Measurements from ENCODE around the gene ELL2.

DNA sequence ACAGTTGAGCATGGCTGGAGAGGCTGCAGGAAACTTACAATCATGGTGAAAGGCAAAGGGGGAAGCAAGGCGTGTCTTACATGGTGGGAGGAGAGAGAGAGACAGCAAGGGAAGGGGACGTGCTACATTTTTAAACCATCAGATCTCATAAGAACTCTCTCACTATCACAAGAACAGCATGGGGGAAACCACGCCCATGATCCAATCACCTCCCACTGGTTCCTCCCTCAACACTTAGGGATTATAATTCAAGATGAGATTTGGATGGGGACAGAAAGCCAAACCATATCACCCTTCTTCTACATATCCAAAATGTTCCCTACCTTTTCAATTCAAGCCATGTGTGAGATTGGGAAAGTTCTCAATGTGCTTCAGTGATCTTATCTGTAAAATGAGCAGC is 116.3 kb downstream of the ELL2 start:
- no peak for TF ChIP-seq RARB (CRISPR knock-in tag; IDR thresholded peaks at IDR 0.05)
- no peak for TF ChIP-seq PATZ1 (CRISPR knock-in tag; IDR thresholded peaks at IDR 0.05; ENCODE audit: borderline replicate concordance)
- no peak for TF ChIP-seq TCF4 (CRISPR knock-in tag; IDR thresholded peaks at IDR 0.05; ENCODE audit: borderline replicate concordance)
- TF ChIP-seq CREB5 (CRISPR knock-in tag; IDR thresholded peaks at IDR 0.05; ENCODE audit: low read depth), result no peak
